Mesodermal cell (in vitro differentiated cells): ENCODE measurements around the gene ASTN2.

Experiments
- H3K27ac ChIP-seq: 2 replicates; pipeline ENCODE4 v1.7.0; 2013; ENCODE audit warnings: mild to moderate bottlenecking, low read depth, low read length, moderate library complexity; ENCODE audit not compliant: severe bottlenecking
- H3K36me3 ChIP-seq: 2 replicates; pipeline ENCODE4 v1.7.1; 2013; ENCODE audit warnings: mild to moderate bottlenecking, low read length, moderate library complexity; ENCODE audit not compliant: control insufficient read depth, insufficient read depth
- H3K4me1 ChIP-seq: one replicate; pipeline ENCODE4 v1.7.1; 2013; ENCODE audit warnings: mild to moderate bottlenecking, low read length; ENCODE audit not compliant: insufficient read depth, control insufficient read depth, poor library complexity, severe bottlenecking
- H3K4me3 ChIP-seq: 2 replicates; pipeline ENCODE4 v1.7.0; 2013; ENCODE audit warnings: low read length, control low read depth, mild to moderate bottlenecking; ENCODE audit not compliant: insufficient read depth, poor library complexity, severe bottlenecking; ENCODE audit errors: extremely low read depth
- H3K9me3 ChIP-seq: 2 replicates; pipeline ENCODE4 v1.7.1; 2013; ENCODE audit warnings: mild to moderate bottlenecking, low read length, moderate library complexity; ENCODE audit not compliant: control insufficient read depth
- WGBS, 2 experiments: methylation state at CpG; one replicate each; pipeline ENCODE4 v1.1.5; 2013; ENCODE audit warnings: missing lambda C conversion rate in 2 of 2; ENCODE audit not compliant: insufficient coverage in 2 of 2; 5-methylcytosine and 5-hydroxymethylcytosine counted together

Gene ASTN2

DNA sequence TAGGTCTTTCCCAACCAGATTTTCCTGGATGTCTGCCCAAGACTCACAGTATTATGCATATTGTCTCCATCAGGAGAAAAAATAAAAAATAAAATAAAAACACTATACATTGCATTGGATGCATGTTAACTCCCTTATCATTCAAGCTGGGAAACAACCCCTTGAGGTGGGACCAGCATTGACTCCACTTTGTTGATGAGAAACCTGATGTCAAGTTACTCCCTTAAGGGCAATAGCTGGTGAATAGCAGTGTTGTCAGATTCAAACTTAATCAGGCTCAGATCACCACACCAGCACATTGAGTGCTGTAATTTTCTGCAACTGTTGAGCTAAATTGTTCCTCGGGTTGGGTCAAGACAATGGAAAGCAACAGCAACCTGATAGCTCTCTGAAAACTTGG, 991.7 kb downstream of the ASTN2 start:
- Histone ChIP-seq H3K4me3 (no peak overlapping the region), H3K9me3 (no peaks in the 10 kb centered on the region), H3K4me1 (no peaks in the 10 kb centered on the region), H3K36me3 (no peaks in the 10 kb centered on the region), H3K27ac (no peak overlapping the region)
- WGBS, 2 experiments: 92 to 100% methylated on average over 1 of the region's 1 CpG

DNA sequence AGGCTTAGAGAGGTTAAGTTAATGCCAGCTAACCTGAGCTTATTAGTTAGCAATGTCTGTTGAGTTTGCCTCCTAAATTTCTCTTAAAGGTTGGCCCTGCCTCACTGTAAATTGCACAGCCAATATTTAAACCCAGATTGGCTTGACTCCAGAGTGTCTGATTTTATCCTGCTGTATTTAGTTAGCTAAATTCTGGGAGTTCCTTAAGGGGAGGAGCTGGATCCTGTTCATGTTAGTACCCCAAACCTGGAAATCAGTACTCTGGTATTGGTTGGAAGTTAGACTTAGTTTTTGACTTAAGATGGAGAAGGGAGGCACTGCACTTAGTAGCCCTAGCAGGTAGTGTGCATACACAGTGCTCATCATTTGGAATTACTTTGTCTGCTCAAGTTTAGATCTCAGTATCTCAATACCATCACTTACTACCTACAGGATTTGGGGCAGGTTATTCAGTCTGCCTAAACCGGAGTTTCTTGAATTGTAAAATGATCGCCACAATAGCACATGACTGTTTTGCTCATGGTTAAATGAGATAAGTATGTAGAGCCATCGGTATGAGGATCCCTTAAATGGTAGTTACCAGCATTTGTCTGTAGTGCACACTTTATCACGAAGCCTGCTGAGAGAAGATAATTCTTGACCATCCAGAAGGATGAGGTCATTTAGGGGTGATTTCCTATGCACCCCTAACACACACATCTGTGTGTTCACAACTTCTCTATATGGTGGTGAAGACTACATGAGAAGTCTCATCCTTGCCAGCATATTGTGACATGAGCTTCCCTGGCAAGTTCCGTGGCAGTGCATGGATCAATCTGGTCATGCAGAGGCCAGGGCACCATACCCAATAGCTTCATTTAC, 992.5 kb downstream of the ASTN2 start:
- Histone ChIP-seq H3K4me1 (no peaks in the 10 kb centered on the region), H3K9me3 (no peaks in the 10 kb centered on the region), H3K27ac (no peak overlapping the region), H3K4me3 (no peak overlapping the region), H3K36me3 (no peaks in the 10 kb centered on the region)
- 60 to 93% methylated on average over 1 to 4 of the region's 5 CpGs for WGBS, 2 experiments

DNA sequence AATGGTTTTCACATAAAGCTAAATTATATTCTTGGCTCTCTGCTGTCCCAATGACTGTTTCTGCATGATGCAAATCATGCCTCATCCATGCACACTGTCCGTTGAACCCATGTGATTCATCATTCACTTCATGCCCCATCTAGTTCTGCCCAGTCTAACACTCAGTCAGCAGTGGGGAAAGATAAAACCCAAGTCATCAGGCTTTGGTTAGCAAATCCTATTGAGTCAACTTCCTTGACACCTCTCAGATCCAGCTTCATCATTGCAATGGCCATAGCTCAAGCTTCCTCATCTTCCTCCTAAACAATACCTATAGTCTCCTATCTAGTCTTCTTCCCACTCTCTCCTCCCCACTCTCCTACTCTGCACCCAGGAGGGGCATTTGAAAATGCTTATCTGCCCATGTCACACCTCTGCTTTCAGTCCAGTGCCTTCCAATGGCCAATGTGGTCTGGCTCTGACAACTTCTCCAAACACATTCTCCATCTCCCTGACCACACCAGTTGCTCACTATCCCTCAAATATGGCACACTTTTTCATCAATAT, 993.8 kb downstream of the ASTN2 start:
- H3K9me3 ChIP-seq: no peaks in the 10 kb centered on the region
- H3K4me1 ChIP-seq: no peaks in the 10 kb centered on the region
- no peak overlapping the region for H3K4me3 ChIP-seq
- no peaks in the 10 kb centered on the region for H3K36me3 ChIP-seq
- no peak overlapping the region for H3K27ac ChIP-seq
- WGBS, 2 experiments: 90 to 100% methylated on average over 1 of the region's 1 CpG

DNA sequence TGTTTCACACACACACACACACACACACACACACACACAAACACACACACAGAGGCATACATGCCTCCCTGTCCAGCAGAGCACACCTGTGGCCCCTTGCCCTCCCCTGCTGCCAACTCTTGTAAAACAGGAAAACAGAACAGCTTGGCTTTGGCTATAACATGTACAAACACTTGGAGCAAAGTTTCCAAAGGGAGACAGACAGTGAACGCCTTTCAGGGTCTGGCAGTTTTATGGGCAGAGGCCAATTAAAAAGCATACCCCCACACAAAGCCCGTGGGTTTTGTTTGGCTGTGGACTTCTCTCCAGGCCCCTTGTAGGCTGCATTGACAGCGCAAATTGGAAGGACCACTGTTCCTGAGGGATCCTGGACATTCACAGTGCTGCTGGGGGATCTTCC, 995.7 kb downstream of the ASTN2 start:
- Histone ChIP-seq H3K36me3 (no peaks in the 10 kb centered on the region), H3K4me1 (no peaks in the 10 kb centered on the region), H3K4me3 (no peak overlapping the region), H3K9me3 (no peaks in the 10 kb centered on the region), H3K27ac (no peak overlapping the region)
- WGBS, 2 experiments: 73 to 85% methylated on average over 3 of the region's 3 CpGs

DNA sequence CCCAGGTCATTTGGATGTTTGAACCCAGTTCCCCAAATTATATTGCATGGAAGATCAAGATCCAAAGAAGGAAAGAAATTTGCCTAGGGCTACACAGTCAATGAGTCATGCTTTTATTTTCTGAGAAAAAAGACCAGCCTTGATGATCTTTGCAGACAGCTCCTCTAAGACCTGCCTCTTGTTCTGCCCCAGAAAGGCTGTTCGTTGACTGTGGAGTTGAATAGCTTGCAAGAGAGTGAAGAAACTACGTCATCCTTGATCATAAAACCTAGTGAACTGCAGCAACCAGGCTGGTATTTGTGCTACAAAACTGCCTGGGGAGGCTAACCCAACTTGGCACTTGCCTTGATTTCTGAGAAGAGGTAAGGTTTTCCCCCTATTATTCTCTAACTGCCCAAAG, 997.4 kb downstream of the ASTN2 start:
- H3K27ac ChIP-seq: no peak overlapping the region
- H3K4me1 ChIP-seq: no peaks in the 10 kb centered on the region
- H3K36me3 ChIP-seq: no peaks in the 10 kb centered on the region
- no peak overlapping the region for H3K4me3 ChIP-seq
- H3K9me3 ChIP-seq: no peaks in the 10 kb centered on the region
- 92 to 100% methylated on average over 1 to 2 of the region's 2 CpGs for WGBS, 2 experiments

DNA sequence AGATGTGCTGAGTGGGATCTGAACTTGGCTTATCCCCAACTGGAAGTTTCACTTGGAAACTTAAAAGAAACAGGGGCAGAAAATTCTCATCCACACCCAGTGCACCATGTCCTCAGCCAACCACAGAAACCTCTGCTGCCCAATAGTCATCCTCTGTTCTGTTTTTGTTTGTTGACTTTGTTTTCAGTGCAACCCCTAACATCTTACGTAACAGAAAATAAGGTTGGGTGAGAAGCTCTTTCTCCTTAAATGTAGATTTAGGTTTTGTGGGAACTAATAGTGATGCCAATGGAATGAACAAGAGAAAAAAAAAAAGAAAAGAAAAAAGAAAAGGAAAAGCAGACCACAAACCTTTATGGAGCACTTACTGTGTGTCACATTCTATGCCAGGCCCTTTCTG, 998.4 kb downstream of the ASTN2 start:
- WGBS, 2 experiments: 100% methylated on average over 1 of the region's 1 CpG; no CpG with 5 or more reads in 1 of the 2 experiments
- Histone ChIP-seq H3K9me3 (no peaks in the 10 kb centered on the region), H3K4me1 (no peaks in the 10 kb centered on the region), H3K27ac (no peak overlapping the region), H3K4me3 (no peak overlapping the region), H3K36me3 (no peaks in the 10 kb centered on the region)

DNA sequence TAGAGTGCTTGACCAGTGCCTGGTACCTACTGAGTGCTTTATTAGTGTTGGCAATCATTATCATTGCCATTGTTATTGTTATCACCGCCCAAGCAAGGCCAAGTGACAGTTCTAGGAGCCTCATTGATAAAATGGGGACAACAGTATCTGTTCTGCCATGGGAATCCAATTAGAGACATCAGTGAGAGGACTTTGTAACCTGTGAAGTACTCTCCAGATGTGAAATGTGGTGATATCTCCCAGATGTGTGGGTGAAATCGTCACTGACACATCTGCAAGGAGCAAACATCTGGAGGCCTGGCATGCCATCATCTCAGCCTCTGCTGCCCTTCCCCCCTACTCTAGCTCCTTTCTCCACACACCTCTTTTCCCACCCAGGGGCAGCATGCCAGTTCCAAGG, 1000.5 kb downstream of the ASTN2 start:
- 83 to 94% methylated on average over 2 of the region's 2 CpGs for WGBS, 2 experiments
- H3K9me3 ChIP-seq: no peaks in the 10 kb centered on the region
- no peak overlapping the region for H3K27ac ChIP-seq
- H3K4me1 ChIP-seq: no peaks in the 10 kb centered on the region
- H3K36me3 ChIP-seq: no peaks in the 10 kb centered on the region
- H3K4me3 ChIP-seq: no peak overlapping the region

DNA sequence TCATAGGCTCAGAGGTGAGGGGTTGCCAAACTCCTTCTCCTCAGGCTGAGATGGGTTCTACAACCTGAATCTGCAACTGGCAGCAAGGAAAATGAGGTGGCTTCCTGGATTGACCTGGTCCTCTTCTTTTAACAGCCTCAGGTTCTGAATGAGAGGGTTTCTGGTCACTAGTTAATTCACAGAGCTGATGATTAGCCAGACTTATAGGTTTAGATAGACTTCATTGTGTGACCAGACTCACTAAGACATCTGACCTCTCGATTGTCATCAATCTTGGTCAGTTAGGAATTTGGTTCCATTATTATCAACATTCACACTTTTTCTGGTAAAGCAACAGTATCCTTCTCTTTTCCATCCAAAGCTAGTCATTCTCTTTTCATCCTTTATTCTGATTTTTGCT, 1003.4 kb downstream of the ASTN2 start:
- Histone ChIP-seq H3K27ac (no peak overlapping the region), H3K4me3 (no peak overlapping the region), H3K9me3 (no peaks in the 10 kb centered on the region), H3K4me1 (no peaks in the 10 kb centered on the region), H3K36me3 (no peaks in the 10 kb centered on the region)
- WGBS, 2 experiments: 100% methylated on average over 1 of the region's 1 CpG; no CpG with 5 or more reads in 1 of the 2 experiments

DNA sequence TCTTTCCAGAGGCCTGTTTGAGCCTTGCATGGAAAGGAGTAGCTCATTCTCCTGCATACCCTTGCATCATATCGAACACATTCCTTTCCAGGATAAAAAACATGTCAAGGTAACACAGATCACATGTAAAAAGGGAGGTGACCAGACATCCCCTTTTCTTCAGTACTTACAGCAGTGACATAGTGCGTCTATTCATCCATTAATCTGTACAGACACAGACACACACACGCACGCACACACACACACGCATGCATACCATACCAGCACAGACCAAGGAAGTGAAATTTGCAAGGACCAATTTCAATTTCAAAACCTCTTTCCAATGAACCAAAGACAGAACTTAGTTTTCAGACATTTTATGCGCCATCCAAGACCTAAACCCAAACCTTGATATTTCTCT, 1005.2 kb downstream of the ASTN2 start:
- Histone ChIP-seq H3K4me1 (no peaks in the 10 kb centered on the region), H3K36me3 (no peaks in the 10 kb centered on the region), H3K4me3 (no peak overlapping the region), H3K9me3 (no peaks in the 10 kb centered on the region), H3K27ac (no peak overlapping the region)
- 72 to 78% methylated on average over 6 of the region's 6 CpGs for WGBS, 2 experiments

DNA sequence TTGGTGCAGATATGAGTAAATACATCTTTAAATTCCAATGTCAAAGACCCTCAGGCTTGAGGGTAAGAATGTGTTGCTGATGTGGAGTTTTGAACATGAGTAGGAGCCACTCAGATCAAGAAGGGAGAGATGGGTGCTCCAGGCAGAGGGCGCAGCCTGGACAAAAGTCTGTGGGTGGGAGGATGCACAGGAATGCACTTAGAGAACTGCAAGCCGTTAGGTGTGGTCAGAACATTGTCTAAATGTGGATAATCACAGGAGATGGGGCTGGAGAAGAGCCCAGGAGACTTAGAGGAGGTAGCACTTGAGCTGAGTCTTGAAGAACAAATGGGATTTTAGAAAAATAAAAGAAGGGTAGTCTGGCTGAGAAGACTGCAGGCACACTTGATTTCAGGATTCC, 1005.7 kb downstream of the ASTN2 start:
- Histone ChIP-seq H3K4me3 (no peak overlapping the region), H3K36me3 (no peaks in the 10 kb centered on the region), H3K27ac (no peak overlapping the region), H3K9me3 (no peaks in the 10 kb centered on the region), H3K4me1 (no peaks in the 10 kb centered on the region)
- WGBS, 2 experiments: 91 to 100% methylated on average over 2 of the region's 2 CpGs

DNA sequence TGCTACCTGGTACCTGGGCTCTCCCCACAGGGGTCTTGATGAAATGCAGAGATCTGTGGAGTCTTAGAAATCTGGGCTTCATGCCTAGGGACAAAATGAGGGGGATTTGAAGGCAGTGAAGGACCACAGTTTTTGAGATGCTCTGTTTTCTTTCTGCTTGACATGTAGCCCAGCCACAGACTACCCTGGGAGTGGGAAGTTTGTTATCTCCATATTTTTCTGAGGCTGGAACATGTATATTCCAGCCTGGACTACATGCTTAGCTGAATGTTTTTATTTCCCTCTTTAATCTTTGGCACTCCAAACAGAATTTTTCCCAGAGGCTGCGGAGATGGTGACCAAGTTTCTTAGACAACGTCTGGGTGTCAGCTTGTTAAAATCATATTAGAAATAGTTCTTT, 1008.4 kb downstream of the ASTN2 start:
- Histone ChIP-seq H3K36me3 (no peaks in the 10 kb centered on the region), H3K9me3 (no peaks in the 10 kb centered on the region), H3K4me1 (no peaks in the 10 kb centered on the region), H3K27ac (no peak overlapping the region), H3K4me3 (no peak overlapping the region)
- WGBS, 2 experiments: no CpG with 5 or more reads among the region's 2 CpGs
